Erythroblast (primary cell): Measurements from ENCODE around the gene FCHSD2.

ENCODE experiments used
- GATA1 ChIP-seq: IDR thresholded peaks from 2 replicates; pipeline ENCODE4 v1.6.1; 2011; ENCODE audit warnings: low read depth, mild to moderate bottlenecking, control low read depth, low read length, moderate library complexity
- POLR2A ChIP-seq: IDR thresholded peaks from 2 replicates; pipeline ENCODE4 v1.6.1; 2011; ENCODE audit warnings: mild to moderate bottlenecking, low read length

- TF ChIP-seq POLR2A = no peak
- TF ChIP-seq GATA1 = no peak
Measured at GRCh38 chr11:72863916-72864315, 278.2 kb downstream of the FCHSD2 start.
